GM15510 (cell line): Measurements from ENCODE around the gene MSI2.

Experiments used
- POLR2A ChIP-seq: IDR thresholded peaks from 3 replicates; pipeline ENCODE4 v1.6.1; 2011; ENCODE audit warnings: borderline replicate concordance; ENCODE audit not compliant: insufficient read length; ENCODE audit errors: extremely low read depth

The MSI2 gene

DNA sequence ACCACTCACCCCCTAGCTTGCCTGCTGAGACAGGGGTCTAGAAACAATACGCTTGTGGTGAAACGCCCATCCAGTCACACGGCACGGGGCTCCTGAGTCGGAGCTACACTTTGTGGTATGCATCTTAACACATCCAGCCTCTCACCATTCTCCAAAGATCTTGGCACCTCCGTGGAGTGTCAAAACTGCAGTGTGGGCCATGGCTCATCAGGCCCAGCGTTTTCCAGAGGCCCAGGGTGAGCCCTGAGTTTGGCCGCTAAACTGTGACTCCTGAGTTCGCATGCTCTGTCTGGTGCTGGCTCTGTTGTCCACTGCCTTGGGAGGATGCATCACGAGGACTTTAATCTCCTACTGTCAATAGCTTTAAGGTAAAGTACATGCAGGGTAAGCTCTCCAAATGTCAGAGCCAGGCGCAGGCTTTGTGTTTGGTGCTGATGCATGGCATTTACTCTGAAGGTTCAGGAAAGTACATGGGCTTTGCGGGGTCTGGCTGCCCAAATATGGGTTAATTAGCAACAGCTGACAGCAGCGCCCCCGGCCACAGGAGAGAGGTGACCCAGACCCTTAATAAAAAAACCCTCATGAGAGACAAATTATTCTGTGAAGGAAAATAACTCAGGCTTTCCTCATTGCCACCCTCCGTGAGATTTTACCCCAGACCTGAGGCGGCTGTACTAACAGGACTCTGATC, 370.3 kb downstream of the MSI2 start:
- no peak for TF ChIP-seq POLR2A

DNA sequence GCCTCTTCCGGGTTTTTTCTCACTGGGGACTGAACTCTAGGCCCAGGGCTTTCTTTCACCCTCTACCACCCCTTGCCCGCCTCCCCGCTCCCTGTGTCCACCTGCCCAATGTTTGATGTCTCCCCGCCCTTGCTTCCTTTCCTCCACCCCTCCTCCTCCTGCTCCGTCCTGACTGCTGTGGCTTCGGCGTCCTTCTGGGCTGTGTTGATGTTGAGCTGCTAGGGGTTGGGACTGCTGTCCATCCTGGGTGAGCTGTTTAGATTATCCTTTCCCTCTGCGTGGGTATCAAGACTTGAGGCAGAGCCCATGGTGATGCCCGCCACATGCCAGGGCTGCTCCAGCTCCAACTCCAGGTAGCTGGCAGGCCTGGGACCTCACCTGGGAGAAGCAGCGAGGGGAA, 371.3 kb downstream of the MSI2 start:
- TF ChIP-seq POLR2A = no peak

DNA sequence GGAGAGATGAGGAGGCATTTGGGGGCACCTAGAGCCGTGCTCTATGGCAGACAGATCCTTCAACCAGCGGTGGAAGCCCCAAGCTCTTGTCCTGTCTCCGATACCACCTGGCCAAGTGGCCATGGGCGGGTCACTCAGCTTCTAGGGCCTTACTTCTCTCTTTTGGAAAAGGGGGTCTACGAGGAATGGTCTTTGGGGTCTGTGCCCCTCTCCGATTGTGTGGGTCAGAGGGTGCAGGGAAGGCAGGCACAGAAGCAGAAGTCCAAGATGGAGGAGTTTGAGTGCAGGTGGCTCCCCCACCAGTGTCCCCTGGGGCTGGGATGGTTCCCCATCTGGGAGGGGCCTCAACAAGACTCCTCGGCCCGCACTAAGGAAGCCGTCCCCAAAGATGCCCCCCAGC, 372.1 kb downstream of the MSI2 start:
- TF ChIP-seq POLR2A = no peak

DNA sequence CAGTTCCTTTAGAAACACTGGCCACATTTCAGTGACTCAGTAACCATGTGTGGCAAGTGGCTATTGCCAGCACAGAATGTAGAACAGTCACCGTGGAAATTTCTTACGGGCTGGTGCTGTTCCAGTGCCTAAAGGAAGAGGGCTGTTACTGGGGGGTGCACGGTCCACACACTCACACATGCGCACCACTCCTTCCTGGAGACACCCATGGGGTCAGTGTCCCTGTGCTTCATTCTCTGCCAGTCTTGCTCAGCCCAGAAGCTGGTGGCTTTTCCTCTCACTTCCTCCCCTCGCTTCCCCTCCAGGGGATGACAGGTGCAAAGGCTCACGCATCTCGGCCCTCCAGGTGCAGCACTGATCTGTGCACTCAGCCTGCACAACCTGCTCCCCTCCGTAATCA, 373.1 kb downstream of the MSI2 start:
- no peak for TF ChIP-seq POLR2A

DNA sequence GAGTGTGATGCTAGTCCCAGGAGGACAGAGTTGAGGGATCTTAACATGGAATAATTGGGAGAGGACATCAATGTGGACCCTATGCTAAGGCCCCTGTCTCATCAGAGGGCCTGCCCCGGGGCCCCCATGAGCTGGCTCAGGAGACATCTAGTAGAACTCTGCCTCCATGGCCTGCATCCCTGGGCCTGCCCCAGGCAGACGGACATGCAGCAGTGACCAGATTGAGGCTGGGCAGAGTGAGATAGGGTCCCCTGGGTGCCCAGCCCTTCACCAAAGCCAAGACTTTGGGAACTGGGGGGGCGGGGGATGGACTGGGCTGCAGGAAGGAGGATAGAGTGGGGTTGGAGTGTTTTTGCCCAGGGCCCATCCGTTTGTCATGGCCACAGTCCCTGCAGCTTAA, 373.6 kb downstream of the MSI2 start:
- no peak for TF ChIP-seq POLR2A

DNA sequence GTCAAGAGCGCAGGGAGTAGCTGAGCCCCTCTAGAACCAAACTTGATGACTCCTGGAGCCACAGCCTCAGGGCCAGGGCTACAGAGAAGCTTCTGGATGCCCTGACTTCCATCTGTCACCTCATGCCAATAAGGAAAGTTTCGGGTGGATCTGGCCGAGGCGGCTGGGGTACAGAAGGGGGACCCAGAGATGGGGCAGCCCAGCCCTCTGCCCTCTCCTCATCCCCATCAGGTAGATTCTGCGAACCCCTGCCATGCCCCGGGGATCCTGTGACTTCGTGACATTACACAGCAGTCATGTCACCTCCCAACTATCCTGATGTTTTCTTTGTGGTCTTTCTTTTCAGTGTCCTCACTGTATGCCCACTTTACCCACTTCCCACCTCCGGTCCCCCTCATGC, 374.4 kb downstream of the MSI2 start:
- no peak for TF ChIP-seq POLR2A

DNA sequence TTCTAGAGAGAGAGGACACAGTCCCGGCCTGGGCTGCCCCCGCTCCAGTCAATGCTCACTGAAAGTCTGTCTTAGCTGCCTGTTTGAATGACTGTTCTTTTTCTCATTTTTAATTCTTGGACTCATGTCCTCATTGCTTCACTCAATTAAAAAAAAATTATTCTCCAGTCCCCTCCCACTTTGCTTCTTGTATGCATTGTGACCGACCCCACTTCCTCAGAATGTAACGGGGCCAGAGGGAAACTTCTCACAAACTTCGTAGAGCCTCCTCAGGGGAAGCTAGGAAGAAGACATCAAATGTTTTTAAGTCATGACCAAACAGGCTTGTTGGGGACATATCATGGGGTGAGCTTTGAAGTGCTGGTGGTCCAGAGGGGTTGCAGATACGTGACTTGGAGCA, 375.5 kb downstream of the MSI2 start:
- TF ChIP-seq POLR2A = no peak

DNA sequence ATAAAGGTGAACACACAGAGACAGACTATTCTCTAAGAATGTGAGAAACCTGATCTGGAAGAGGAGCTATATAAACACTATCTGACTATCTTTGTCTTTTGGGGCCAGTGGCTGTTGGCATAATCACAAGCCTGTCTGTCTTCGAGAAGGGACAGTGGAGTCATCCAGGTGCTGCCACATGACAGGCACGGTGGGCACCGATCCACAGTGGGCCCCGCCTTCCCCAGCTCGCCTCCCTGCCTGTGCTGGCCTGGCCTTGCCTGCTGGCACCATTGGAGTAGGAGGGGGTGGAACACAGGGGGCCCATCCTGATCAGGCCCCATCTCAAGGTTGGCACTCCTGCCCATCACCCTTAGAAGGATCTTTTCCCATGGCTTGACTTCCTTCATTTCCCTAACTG, 376.0 kb downstream of the MSI2 start:
- TF ChIP-seq POLR2A = no peak

DNA sequence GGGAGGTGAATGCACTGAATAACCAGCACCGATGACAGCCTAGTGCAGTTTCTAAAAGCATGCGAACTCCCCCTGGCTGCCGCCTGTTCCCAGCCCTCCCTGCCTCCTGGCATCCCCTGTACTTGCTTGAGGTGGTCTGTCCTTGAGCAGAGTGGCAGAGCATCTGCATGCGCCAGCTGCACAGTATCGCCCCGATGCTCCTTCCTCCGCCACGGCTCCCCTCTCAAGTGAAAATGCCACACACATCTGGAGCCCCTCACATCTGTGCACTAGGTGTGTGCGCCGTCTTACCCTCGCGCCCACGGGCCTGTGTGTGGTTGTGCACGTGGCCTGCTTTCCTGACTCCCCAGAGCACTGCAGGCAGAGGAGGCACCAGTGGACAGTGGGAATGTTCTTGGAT, 376.9 kb downstream of the MSI2 start:
- no peak for TF ChIP-seq POLR2A

DNA sequence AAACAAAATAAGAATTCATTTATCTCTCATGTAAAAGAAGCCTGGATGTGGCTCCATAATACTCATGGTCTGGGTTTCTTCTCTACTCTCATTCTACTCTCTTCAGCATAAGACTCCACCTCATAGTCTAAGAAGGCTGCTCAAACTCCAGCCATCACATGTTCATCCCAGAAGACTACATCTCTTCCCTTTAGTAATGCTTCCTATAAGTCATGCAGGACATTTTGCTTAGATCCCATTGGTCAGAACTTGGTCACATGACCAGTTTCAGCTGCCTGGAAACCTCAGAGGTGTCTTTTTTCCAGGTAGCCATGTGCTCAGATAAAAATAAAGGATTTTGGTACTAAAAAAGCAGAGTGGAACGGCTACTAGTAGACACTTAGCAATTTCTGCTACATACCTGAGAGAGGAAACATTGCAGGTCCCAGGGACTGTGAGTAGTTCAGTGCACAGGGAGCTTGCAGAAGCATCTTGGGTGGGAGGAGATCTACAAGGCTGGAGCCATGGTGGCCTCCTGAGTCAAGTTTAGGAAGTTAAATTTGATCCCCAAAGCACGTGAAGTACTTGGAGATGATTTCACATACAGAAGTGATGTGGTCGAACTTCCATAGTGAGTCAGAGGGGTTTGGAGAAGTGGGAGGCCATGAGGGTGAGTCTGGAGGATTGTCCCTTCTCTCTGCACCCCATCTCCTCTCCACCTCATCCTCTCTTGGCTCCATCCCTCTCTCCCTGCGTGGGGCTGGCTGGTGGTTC, 378.6 kb downstream of the MSI2 start:
- no peak for TF ChIP-seq POLR2A

DNA sequence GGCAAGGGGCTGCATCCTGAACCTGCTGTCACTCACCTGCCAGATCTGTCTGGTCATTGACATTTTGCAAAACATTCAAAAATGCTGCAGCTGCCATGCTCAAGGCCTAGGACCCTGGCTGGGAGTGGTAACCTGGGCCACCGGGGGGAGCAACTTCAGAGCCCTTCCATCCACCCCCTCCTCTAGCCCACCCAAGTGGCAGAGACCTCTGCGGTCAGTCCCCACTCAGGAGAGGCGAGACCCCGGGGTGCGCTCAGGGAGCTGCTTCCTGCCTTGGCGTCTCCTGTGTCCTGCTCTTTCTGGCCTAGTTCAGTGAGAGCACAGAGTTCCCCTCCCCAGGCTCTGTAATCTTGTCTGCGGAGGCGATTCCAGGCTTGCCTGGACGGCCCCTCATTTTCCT, 380.0 kb downstream of the MSI2 start:
- no peak for TF ChIP-seq POLR2A

DNA sequence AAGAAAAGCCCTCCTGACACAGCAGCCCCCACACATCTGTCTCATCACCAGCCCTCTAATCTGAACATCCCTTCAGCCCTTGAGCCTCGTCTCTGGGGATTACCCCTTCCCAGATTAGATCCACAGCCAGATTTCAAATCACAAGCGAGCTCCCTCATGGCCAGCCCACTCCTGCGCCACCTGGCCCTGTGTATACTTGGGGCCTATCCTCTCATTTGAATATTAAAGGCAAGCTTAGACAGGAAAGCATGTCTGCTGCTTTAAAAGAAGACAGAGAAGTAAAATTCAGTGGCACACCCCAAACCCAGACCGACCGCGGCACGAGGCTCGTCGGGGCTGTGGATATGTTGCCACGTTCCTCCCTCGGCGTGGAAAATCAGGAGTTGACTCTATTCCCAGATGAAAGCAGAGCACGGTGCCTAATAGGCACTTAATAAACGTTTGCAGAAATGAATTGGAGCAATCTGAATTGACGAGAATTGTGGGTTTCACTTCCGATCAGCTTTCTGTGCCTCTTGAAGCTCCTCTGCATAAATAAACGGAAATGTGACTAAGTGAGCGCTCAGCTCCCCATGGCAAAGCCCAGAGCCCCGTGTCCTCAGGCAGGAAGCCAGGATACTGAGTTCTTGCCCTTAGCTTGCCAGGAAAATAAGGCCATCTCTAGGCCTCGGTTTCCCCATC, 380.8 kb downstream of the MSI2 start:
- no peak for TF ChIP-seq POLR2A

DNA sequence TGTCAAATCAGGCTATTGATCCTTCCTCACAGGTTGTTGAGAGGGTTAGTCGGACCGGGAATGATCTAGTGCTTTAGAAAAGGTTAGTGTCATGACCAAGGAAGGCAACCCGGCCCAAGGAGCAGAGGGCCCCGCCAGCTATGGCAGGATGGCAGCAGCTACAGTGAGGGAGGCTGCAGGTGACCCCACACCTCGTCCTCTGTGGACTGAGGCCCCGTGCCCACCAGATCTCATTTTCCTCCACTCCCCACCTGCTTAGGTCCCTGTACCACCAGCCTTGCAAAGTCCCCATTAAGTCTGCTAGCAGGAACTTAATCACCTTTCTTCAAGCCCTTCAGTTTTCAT, 381.3 kb downstream of the MSI2 start:
- no peak for TF ChIP-seq POLR2A

DNA sequence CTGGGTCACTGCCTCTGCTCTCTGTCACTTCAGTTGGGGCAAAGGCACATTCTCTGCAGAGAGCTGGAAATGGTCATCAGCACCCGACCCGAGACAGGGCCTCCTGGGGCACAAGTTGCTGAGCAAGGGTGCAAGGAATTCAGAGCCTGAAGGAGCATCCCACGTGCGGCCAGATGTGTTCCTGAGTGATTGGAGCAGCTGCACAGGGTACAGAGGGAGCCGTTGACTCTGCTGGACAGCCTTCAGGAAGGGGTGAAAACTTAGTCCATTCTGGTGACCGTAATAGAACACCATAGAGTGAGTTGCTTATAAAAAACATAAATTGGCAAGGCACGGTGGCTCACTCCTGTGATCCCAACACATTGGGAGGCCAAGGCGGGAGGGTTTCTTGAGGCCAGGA, 382.0 kb downstream of the MSI2 start:
- no peak for TF ChIP-seq POLR2A

DNA sequence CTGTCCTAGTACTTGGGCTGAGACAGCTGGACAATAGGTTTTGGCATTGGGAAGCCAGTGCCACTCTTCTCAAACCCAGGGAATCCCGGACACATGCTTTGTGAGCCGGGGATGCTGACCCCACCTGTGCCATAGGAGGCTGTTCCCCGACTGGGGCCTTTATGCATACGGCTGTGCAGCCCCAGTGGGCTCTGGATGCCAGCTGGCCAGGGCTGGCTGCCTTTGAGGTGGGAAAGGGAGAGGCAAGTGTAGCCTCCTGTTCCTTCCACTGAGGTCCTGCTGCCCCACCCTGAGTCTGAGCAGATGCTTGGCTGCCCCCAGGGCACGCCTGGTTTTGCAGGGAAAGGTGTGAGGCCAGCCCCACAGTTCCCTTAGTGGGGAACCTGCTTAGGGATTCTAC, 383.1 kb downstream of the MSI2 start:
- TF ChIP-seq POLR2A = no peak

DNA sequence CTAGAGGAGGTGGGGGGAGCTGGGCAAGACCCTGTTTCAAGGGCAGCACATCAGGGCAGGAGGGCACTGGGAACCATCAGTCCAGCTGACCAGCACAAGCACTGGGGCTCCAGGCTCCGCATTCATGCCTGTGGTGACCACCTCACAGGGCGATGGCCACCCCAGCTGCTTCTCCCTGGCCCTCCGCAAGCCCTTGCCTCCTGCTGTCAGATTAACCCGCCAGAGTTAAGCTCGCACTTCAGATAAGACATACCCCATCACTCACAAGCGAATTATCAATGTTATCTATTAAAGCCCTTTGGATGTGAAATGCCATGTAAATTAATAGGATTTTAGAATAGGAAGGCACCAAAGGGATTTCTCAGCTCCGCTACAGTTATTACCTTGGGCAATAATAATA, 383.8 kb downstream of the MSI2 start:
- no peak for TF ChIP-seq POLR2A

DNA sequence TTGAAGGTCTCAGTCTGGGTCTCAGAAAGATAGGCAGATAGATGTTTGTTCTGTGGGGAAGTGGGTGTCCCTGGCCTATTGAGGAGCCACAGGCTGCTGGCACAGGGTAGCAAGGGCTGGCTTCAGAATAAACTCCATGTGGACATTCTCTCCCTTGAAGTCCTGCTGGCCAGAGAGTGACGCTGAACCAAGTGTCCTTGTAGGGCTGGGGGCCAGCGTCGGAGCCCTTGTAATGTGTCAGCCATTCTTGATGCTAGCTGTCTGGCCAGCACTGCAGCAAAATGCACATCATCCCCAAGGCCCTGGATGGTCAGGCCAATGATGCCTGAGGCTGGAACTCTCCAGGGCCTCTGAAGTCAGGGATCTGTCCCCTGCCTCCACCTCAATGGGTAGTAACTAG, 385.4 kb downstream of the MSI2 start:
- TF ChIP-seq POLR2A = no peak

DNA sequence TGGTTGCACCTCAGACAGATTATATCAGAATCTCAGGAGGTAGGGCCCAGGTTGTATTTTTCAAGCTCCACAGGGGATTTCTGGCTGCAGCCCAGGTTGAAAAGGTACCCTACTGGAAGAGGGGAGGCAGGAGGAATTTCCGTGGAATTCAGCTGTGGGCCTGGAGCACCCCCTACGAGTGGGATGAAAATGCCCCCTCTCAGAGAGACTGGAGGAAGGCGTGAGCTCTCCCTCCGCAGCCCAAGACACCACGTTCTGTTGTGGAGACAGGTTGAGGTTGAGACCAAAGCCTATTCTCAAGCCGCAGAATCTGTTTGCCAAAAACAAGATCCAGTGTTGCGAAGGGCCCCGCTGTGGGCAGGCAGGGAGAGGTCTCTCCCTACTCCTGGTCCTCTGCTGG, 386.7 kb downstream of the MSI2 start:
- no peak for TF ChIP-seq POLR2A
